ENCODE results near the gene DLGAP1. TPM values are rescaled to one million over a fixed set of nuclear protein-coding genes. Genes with fewer than 3 reads are reported as not detected.

Gene DLGAP1
- total and polyA plus RNA-seq, 4 donors: 0.54 to 11.8 (median 3.1) TPM

DNA sequence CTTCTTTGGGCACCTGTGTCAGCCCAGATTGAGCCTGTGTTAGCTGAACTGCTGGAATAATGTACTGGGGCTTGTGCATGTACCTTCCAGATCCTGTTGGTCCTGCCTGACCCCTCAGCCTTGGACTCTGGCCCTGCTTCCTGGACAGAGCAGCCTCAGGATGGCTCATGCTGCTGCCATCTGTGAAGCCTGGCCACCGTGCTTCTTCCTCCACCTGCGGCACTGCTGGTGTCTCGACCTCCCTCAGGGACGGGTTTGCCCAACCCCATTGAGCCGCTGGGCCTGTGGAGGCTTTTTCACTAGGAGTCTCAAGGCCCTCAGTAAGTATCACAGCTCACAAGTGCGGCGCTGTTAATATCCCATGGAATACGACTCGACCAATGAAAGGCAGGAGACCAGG, 662.4 kb downstream of the DLGAP1 start:
- no peaks in the 10 kb centered on the region for H3K4me1 ChIP-seq (ENCODE audit: control insufficient read depth in 5 of 5, insufficient read depth in 5 of 5, low read length in 5 of 5)
- no peaks in the 10 kb centered on the region for H3K27me3 ChIP-seq (ENCODE audit: control insufficient read depth in 3 of 3, insufficient read depth in 3 of 3, low read length in 2 of 3)
- TF ChIP-seq, protein P1, sequence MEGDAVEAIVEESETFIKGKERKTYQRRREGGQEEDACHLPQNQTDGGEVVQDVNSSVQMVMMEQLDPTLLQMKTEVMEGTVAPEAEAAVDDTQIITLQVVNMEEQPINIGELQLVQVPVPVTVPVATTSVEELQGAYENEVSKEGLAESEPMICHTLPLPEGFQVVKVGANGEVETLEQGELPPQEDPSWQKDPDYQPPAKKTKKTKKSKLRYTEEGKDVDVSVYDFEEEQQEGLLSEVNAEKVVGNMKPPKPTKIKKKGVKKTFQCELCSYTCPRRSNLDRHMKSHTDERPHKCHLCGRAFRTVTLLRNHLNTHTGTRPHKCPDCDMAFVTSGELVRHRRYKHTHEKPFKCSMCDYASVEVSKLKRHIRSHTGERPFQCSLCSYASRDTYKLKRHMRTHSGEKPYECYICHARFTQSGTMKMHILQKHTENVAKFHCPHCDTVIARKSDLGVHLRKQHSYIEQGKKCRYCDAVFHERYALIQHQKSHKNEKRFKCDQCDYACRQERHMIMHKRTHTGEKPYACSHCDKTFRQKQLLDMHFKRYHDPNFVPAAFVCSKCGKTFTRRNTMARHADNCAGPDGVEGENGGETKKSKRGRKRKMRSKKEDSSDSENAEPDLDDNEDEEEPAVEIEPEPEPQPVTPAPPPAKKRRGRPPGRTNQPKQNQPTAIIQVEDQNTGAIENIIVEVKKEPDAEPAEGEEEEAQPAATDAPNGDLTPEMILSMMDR (IDR thresholded peaks at IDR 0.05; ENCODE audit: control extremely low read depth, extremely low read depth): no peak
- ATAC-seq (ENCODE audit: insufficient read depth, low FRiP score): no peak
- H3K4me3 ChIP-seq: no peak overlapping the region
- no peak overlapping the region for H3K27ac ChIP-seq (ENCODE audit: low read depth in 1 of 2, low read length in 1 of 2)
- no peaks in the 10 kb centered on the region for H3K36me3 ChIP-seq (ENCODE audit: control insufficient read depth in 4 of 4, insufficient read depth in 4 of 4, low read length in 4 of 4)
- WGBS, 2 donors: 90 to 96% methylated on average over 9 of the region's 9 CpGs
- no peak for DNase-seq
- no peaks in the 10 kb centered on the region for H3K9me3 ChIP-seq (ENCODE audit: control insufficient read depth in 4 of 4, insufficient read depth in 3 of 4, low read length in 3 of 4)
- H3K9ac ChIP-seq (ENCODE audit: insufficient read depth in 1 of 2, low read length in 2 of 2): no peak overlapping the region

DNA sequence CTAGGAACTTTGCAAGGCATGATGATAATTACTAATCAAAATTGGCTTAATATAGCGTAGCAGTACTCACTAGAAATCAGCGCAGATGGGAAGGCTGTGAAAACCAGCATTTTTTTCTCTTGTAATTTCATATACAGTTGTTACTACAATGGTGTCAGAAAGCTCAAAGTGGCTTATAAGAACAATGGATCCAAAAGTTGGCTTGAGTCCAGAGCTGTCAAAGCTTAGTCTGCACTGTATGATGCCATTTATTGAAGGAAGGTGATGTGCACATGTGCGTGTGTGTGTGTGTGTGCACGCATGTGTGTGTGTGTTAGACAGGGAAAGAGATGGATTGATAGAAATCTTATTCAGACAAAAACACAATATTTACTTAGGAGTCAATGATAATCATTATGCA, 663.9 kb downstream of the DLGAP1 start:
- DNase-seq: peak in 1 of 3 donors; percentile 42
- WGBS, 2 donors: 46 to 68% methylated on average over 4 of the region's 4 CpGs
- ATAC-seq (ENCODE audit: insufficient read depth, low FRiP score): no peak

DNA sequence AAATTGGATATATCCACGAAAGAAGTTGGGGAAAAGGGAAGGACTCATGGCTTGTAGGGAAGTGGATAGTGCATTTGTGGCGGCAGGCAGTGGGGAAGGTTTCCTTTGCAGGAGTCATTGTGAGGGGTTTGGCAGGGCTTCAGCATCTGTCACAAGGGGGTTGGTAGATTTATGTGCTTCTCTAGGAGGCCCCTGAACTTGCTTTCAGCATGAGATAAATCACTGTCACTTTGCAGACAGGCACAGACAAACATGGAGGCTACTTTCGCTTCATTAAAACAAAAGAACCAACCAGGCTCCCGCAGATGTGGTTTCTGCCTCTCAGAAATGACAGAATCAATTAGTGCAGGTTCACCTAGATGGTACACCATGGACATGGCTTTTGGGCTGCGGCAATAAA, 664.4 kb downstream of the DLGAP1 start:
- DNase-seq (peak in 1 of 3 donors; percentile 56), ATAC-seq (ENCODE audit: insufficient read depth, low FRiP score) (no peak)
- TF ChIP-seq, protein P1 (IDR thresholded peaks at IDR 0.05; ENCODE audit: control extremely low read depth, extremely low read depth): no peak
- Histone ChIP-seq H3K4me3 (no peak overlapping the region), H3K36me3 (ENCODE audit: control insufficient read depth in 4 of 4, insufficient read depth in 4 of 4, low read length in 4 of 4) (no peaks in the 10 kb centered on the region), H3K27me3 (ENCODE audit: control insufficient read depth in 3 of 3, insufficient read depth in 3 of 3, low read length in 2 of 3) (no peaks in the 10 kb centered on the region), H3K27ac (ENCODE audit: low read depth in 1 of 2, low read length in 1 of 2) (no peak overlapping the region), H3K9ac (ENCODE audit: insufficient read depth in 1 of 2, low read length in 2 of 2) (no peak overlapping the region), H3K4me1 (ENCODE audit: control insufficient read depth in 5 of 5, insufficient read depth in 5 of 5, low read length in 5 of 5) (no peaks in the 10 kb centered on the region), H3K9me3 (ENCODE audit: control insufficient read depth in 4 of 4, insufficient read depth in 3 of 4, low read length in 3 of 4) (no peaks in the 10 kb centered on the region)
- 23 to 46% methylated on average over 5 of the region's 5 CpGs for WGBS, 2 donors

More for the DNA sequence above, 663.9 kb downstream of the DLGAP1 start:
- H3K9me3 ChIP-seq (ENCODE audit: control insufficient read depth in 4 of 4, insufficient read depth in 3 of 4, low read length in 3 of 4): no peaks in the 10 kb centered on the region
- H3K27me3 ChIP-seq (ENCODE audit: control insufficient read depth in 3 of 3, insufficient read depth in 3 of 3, low read length in 2 of 3): no peaks in the 10 kb centered on the region
- no peak overlapping the region for H3K27ac ChIP-seq (ENCODE audit: low read depth in 1 of 2, low read length in 1 of 2)
- H3K36me3 ChIP-seq (ENCODE audit: control insufficient read depth in 4 of 4, insufficient read depth in 4 of 4, low read length in 4 of 4): no peaks in the 10 kb centered on the region
- TF ChIP-seq, protein P1 (IDR thresholded peaks at IDR 0.05; ENCODE audit: control extremely low read depth, extremely low read depth): no peak
- H3K9ac ChIP-seq (ENCODE audit: insufficient read depth in 1 of 2, low read length in 2 of 2): no peak overlapping the region
- no peak overlapping the region for H3K4me3 ChIP-seq
- no peaks in the 10 kb centered on the region for H3K4me1 ChIP-seq (ENCODE audit: control insufficient read depth in 5 of 5, insufficient read depth in 5 of 5, low read length in 5 of 5)

DNA sequence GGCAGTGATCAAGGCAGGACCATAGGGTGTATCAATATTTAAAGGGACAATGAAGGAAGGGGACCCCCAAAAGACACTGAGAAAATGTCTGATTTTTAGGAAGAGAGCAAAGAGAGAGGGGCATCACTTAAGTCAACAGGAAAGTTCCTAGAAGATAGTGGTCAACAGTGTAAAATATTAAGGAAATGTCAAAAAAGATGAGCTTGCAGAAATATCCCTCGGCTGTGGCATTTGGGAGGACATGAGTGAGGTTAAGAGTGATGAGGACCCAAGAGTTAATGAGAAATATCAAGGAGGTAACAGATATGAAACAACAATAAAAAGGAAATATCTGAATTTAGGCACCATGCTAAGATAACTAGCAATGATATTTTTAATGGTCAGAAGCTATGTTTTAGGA, 665.6 kb downstream of the DLGAP1 start:
- Histone ChIP-seq H3K9ac (ENCODE audit: insufficient read depth in 1 of 2, low read length in 2 of 2) (no peak overlapping the region), H3K4me3 (no peak overlapping the region), H3K9me3 (ENCODE audit: control insufficient read depth in 4 of 4, insufficient read depth in 3 of 4, low read length in 3 of 4) (peaks cover 0 to 2% (median 0%) of the 10 kb centered on the region in 4 donors), H3K27me3 (ENCODE audit: control insufficient read depth in 3 of 3, insufficient read depth in 3 of 3, low read length in 2 of 3) (no peaks in the 10 kb centered on the region), H3K4me1 (ENCODE audit: control insufficient read depth in 5 of 5, insufficient read depth in 5 of 5, low read length in 5 of 5) (no peaks in the 10 kb centered on the region), H3K36me3 (ENCODE audit: control insufficient read depth in 4 of 4, insufficient read depth in 4 of 4, low read length in 4 of 4) (no peaks in the 10 kb centered on the region), H3K27ac (ENCODE audit: low read depth in 1 of 2, low read length in 1 of 2) (no peak overlapping the region)
- TF ChIP-seq, protein P1 (IDR thresholded peaks at IDR 0.05; ENCODE audit: control extremely low read depth, extremely low read depth): no peak
- DNase-seq (no peak), ATAC-seq (ENCODE audit: insufficient read depth, low FRiP score) (no peak)
- 41 to 70% methylated on average over 1 of the region's 1 CpG for WGBS, 2 donors

Data from lung (tissue), 12 donors.